NCI-H146 treated with DMSO at 0.1 percent for 48 hours (cell line): ENCODE measurements around the gene C3AR1.

Experiments used
- DNase-seq: peaks from one replicate; lab custom pipeline; 2025; ENCODE audit not compliant: unreplicated experiment; lab: John Stamatoyannopoulos, UW

The C3AR1 gene

GRCh38 chr12:8058506-8058905 is 7.7 kb downstream of the C3AR1 start:
- DNase-seq, result no peak

DNA sequence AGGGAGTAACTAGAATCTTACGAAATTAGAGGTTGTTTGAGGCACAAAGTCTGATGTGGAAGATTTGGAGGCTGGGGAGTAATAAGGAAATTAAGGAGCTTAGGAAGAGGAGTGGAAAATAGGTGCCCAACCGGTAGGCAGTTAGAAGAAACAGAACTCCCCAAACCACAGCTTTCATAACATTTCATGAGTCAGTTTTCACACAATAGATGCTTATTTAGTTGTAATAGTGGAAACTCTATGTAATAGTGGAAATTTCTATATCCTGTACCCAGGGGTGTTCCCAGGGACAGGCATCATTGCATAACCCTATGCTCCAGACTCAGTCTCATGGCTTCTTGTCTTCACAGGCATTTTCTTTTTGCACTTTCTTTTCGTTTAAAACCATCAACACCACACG is 8.3 kb downstream of the C3AR1 start:
- no peak for DNase-seq

GRCh38 chr12:8057306-8057705 is 8.9 kb downstream of the C3AR1 start:
- DNase-seq, result no peak

DNA sequence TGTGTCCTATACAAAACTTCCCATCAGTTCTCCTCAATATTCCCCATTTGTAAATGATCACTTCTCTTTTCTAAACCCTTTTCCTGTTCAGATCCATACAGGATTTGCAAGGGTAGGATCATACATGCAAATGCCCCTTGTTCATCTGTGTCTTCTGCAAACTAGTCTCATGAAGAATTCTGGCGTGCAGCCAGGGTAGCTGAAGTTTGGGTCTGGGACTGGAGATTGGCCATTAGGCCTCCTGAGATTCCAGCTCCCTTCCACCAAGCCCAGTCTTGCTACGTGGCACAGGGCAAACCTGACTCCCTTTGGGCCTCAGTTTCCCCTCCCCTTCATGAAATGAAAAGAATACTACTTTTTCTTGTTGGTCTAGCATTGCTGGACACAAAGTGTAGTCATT is 11.3 kb downstream of the C3AR1 start:
- DNase-seq, result no peak

- DNase-seq, result no peak
Measured at GRCh38 chr12:8052679-8053078, 13.5 kb downstream of the C3AR1 start.

DNA sequence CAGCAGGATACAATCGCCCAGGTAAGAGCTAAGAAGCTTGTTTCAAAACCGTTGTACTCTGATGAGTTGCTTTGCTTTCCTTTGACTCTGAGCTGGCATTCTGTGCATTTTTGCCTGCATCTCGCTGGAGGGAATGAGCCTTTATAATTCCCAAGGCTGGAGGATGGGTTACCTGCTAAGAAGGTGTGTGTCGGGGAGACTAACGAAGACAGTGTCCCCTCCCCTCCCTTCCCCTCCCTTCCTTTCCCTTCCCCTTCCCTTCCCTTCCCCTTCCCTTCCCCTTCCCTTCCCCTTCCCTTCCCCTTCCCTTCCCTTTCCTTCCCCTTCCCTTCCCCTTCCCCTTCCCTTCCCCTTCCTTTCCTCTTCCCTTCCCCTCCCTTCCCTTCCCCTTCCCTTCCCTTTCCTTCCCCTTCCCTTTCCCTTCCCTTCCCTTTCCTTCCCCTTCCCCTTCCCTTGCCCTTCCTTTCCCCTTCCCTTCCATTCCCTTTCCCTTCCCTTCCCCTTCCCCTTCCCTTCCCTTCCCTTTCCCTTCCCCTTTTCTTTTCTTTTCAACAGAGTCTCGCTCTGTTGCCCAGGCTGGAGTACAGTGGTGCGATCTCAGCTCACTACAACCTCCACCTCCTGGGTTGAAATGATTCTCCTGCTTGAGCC is 15.4 kb downstream of the C3AR1 start:
- no peak for DNase-seq

DNA sequence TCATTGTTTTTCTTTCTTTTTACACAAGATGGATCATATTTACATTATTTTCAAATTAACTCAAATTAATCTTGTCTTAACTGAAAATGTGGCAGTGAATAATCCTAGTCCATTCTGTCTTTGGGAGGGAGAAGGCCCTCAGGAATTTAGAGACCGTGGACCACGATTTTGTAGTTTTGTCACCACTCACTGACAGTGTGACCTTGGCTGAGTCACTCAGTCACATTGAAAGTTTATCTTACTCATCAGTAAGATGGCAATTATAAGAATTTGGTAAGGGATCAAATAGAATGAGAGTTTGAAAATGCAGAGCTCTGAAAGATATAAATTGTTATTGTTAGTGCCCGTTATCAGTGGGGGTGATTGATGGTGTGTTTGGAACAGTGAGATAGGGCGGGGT is 17.3 kb downstream of the C3AR1 start:
- no peak for DNase-seq

GRCh38 chr12:8047842-8048241 is 18.3 kb downstream of the C3AR1 start:
- no peak for DNase-seq

DNA sequence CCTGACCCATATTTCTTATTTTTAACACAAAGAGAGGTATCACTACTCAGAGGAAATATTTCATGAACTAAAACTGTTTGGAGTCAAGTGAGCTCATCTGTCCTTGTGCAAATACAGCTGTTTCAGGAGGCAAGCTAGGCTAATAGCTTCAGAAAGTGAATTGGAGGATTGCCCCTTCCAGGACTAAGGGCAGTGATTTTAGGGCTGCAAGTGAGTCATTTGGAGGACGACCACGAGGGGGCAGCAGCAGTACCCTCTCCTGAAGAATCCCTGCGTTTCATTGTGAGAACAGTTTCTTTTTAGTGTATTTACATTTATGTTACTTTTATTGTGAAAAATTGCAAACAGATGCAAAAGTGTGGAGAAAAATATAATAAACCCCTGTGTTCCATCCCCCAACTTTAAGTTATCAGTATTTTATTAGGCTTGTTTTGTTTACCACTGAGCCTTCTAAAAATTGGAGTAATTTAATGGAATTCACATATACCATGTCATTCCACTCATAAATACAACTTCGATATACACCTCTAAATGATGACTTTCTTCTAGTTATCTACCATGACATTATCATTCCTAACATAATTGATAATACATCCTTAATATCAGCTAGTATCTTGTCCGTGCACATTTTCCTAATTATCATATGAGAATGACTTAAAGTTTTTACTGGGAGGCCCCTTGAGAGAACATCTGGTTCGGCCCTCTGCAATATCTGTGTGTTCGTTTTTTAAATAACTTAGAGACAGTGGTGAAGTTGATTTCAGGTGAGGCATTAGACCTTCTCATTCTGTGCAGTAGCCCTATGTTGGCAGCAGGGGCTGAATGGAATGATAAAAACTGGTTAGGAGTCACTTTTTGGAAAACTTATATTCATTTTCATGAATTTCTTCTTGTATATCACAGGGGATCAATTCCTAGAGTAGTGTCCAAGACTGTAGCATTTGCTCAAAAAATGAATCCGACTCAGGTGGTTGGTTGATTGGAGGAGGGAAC is 19.9 kb downstream of the C3AR1 start:
- peak; percentile 77 for DNase-seq

DNA sequence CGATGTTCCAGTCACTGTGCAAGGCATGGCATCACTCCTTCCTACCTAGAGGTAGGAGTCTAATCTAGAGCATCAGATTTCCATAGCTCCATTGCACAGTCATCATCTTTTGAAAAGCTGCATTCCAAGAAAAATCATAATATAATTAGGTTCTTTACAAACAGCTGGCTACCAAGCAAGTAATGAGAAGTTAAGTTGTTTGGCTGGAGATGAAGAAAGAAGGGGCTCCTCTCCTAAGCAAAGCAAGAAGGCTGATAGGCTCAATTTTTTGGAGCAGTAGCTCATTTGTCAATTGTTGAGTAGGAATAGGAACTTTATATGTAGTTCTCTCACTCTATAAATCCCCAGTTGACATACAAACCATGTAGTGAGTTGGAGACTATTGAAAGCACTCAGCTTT is 25.4 kb downstream of the C3AR1 start:
- DNase-seq, result no peak

GRCh38 chr12:8038659-8039114 is 27.5 kb downstream of the C3AR1 start:
- peak; percentile 87 for DNase-seq

DNA sequence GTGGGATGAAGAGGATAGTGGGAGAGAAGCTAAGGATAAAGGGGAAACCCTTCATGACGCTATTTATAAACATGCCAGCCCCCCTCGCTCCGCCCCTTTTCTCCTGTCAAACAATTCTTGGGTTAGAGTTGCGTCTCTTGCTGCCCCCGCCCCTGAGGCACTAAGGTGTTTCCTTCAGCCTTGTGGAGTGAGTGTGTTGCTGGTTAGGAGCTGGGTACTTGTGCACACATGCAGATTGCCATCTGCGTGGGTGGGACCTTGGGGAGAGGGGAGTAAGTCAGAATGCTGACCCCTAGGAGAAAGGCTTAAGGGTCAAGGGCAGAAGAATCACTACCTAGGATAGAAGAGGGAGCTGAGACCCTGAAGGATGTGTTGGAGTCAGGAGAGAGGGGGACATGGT is 28.2 kb downstream of the C3AR1 start:
- DNase-seq, result no peak

GRCh38 chr12:8037046-8037663 is 29.0 kb downstream of the C3AR1 start:
- DNase-seq, result no peak

- no peak for DNase-seq
Measured at GRCh38 chr12:8036346-8036745, 29.8 kb downstream of the C3AR1 start.

- DNase-seq, result no peak
Measured at GRCh38 chr12:8035440-8036010, 30.6 kb downstream of the C3AR1 start.

DNA sequence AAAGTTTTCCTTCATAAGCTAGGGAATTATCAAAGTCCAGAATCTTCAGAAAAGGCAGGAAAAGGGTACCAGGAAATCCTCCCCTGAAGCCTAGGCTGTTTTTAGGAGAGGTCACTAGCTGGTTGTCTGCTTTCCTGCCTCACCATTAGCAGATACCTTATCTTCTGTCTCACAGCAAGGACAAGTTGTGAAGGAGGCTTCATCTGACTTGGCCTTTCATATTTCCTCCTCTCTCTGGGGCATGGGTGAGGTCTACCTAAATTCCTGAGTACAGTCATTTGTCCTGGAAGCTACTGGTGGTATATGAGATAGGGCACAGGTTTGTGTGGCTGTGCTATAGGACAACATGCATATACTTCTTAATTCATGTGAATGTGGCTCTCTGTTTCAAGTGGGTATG is 31.4 kb downstream of the C3AR1 start:
- no peak for DNase-seq

- peak; percentile 32 for DNase-seq
Measured at GRCh38 chr12:8033153-8034044, 32.8 kb downstream of the C3AR1 start.

GRCh38 chr12:8032242-8033152 is 33.7 kb downstream of the C3AR1 start, which contains the start of gene FOXJ2:
Gene FOXJ2, plus strand, starts transcription at chr12:8032716. Its CDS starts 7,117 bp downstream, at chr12:8039833.
- DNase-seq, result peak; percentile 60

- no peak for DNase-seq
Measured at GRCh38 chr12:8031872-8032241, 34.3 kb downstream of the C3AR1 start.
